MV-4-11 (cell line): ENCODE data around the gene CAPN5.

Experiments
- DNase-seq: peaks from one replicate; lab custom pipeline; 2025; lab: John Stamatoyannopoulos, UW

Gene CAPN5

GRCh38 chr11:77151804-77152509 lies 85.2 kb downstream of the CAPN5 start:
- DNase-seq: peak; percentile 91

GRCh38 chr11:77152846-77153245 lies 86.1 kb downstream of the CAPN5 start:
- DNase-seq: peak; percentile 15

GRCh38 chr11:77153276-77154185 lies 86.8 kb downstream of the CAPN5 start:
- DNase-seq: no peak

- DNase-seq: no peak
These were observed 87.8 kb downstream of the CAPN5 start for GRCh38 chr11:77154381-77155081.

GRCh38 chr11:77155082-77155475 lies 88.3 kb downstream of the CAPN5 start:
- peak; percentile 10 for DNase-seq

- no peak for DNase-seq
These were observed 88.9 kb downstream of the CAPN5 start for GRCh38 chr11:77155556-77156130.

GRCh38 chr11:77156396-77157195 lies 89.8 kb downstream of the CAPN5 start:
- DNase-seq: no peak

- no peak for DNase-seq
These were observed 91.4 kb downstream of the CAPN5 start for GRCh38 chr11:77158041-77158695.

GRCh38 chr11:77159219-77159936 lies 92.6 kb downstream of the CAPN5 start:
- no peak for DNase-seq

- DNase-seq: no peak
These were observed 93.2 kb downstream of the CAPN5 start for GRCh38 chr11:77159937-77160495.

- DNase-seq: no peak
These were observed 96.5 kb downstream of the CAPN5 start for GRCh38 chr11:77163271-77163670.

GRCh38 chr11:77165066-77165465 lies 98.3 kb downstream of the CAPN5 start:
- DNase-seq: no peak

- DNase-seq: no peak
These were observed 99.2 kb downstream of the CAPN5 start for GRCh38 chr11:77166021-77166420.

- DNase-seq: no peak
These were observed 100.4 kb downstream of the CAPN5 start for GRCh38 chr11:77167111-77167626.

- no peak for DNase-seq
These were observed 101.0 kb downstream of the CAPN5 start for GRCh38 chr11:77167791-77168190.

GRCh38 chr11:77170107-77170506 lies 103.3 kb downstream of the CAPN5 start:
- no peak for DNase-seq

GRCh38 chr11:77171254-77171653 lies 104.5 kb downstream of the CAPN5 start:
- DNase-seq: no peak

- DNase-seq: no peak
These were observed 105.3 kb downstream of the CAPN5 start for GRCh38 chr11:77171885-77172665.

GRCh38 chr11:77172666-77172982 lies 105.9 kb downstream of the CAPN5 start:
- DNase-seq: no peak
